Measurements from ENCODE around the gene BCAS4. TPM values are rescaled to one million over a fixed set of nuclear protein-coding genes. Genes with fewer than 3 reads are reported as not detected.

BCAS4 gene
- total and polyA plus RNA-seq, 5 donors from 2014 or later, result 8.0 to 17.6 (median 14.0) TPM

GRCh38 chr20:50865591-50865990 is 70.7 kb downstream of the BCAS4 start:
- DNase-seq (no peak), ATAC-seq (ENCODE audit: low read depth in 2 of 2) (no peak)
- no peak overlapping the region for H3K4me3 ChIP-seq (ENCODE audit: low read depth, low read length)
- Mint-ChIP-seq H3K36me3 (peaks cover 4% of the 10 kb centered on the region), H3K4me3 (no peak overlapping the region), H3K27ac (no peak overlapping the region), H3K4me1 (no peaks in the 10 kb centered on the region), H3K9me3 (no peaks in the 10 kb centered on the region), H3K27me3 (no peaks in the 10 kb centered on the region)
- no peaks in the 10 kb centered on the region for H3K4me1 ChIP-seq (ENCODE audit: control insufficient read depth, insufficient read depth, low read length, poor library complexity, severe bottlenecking)
- H3K36me3 ChIP-seq (ENCODE audit: control insufficient read depth, insufficient read depth, low read length), result no peaks in the 10 kb centered on the region
- no peaks in the 10 kb centered on the region for H3K27me3 ChIP-seq (ENCODE audit: control insufficient read depth, insufficient read depth, low read length)
- H3K27ac ChIP-seq (ENCODE audit: insufficient read depth, low read length, poor library complexity, severe bottlenecking), result no peak overlapping the region
- H3K9me3 ChIP-seq (ENCODE audit: control insufficient read depth in 2 of 2, low read length in 2 of 2), result no peaks in the 10 kb centered on the region

- Histone ChIP-seq H3K4me3 (ENCODE audit: low read depth, low read length) (no peak overlapping the region), H3K36me3 (ENCODE audit: control insufficient read depth, insufficient read depth, low read length) (no peaks in the 10 kb centered on the region), H3K9me3 (ENCODE audit: control insufficient read depth in 2 of 2, low read length in 2 of 2) (no peaks in the 10 kb centered on the region), H3K27me3 (ENCODE audit: control insufficient read depth, insufficient read depth, low read length) (no peaks in the 10 kb centered on the region), H3K4me1 (ENCODE audit: control insufficient read depth, insufficient read depth, low read length, poor library complexity, severe bottlenecking) (no peaks in the 10 kb centered on the region), H3K27ac (ENCODE audit: insufficient read depth, low read length, poor library complexity, severe bottlenecking) (no peak overlapping the region)
- ATAC-seq (ENCODE audit: low read depth in 2 of 2) (no peak), DNase-seq (no peak)
- H3K27ac Mint-ChIP-seq, result no peak overlapping the region
- H3K27me3 Mint-ChIP-seq, result no peaks in the 10 kb centered on the region
- H3K9me3 Mint-ChIP-seq, result no peaks in the 10 kb centered on the region
- H3K4me3 Mint-ChIP-seq, result no peak overlapping the region
- no peaks in the 10 kb centered on the region for H3K4me1 Mint-ChIP-seq
- peaks cover 4% of the 10 kb centered on the region for H3K36me3 Mint-ChIP-seq
Measured at GRCh38 chr20:50866036-50866685, 71.3 kb downstream of the BCAS4 start.

- Histone ChIP-seq H3K27ac (ENCODE audit: insufficient read depth, low read length, poor library complexity, severe bottlenecking) (no peak overlapping the region), H3K36me3 (ENCODE audit: control insufficient read depth, insufficient read depth, low read length) (no peaks in the 10 kb centered on the region), H3K27me3 (ENCODE audit: control insufficient read depth, insufficient read depth, low read length) (no peaks in the 10 kb centered on the region), H3K4me3 (ENCODE audit: low read depth, low read length) (no peak overlapping the region), H3K4me1 (ENCODE audit: control insufficient read depth, insufficient read depth, low read length, poor library complexity, severe bottlenecking) (no peaks in the 10 kb centered on the region), H3K9me3 (ENCODE audit: control insufficient read depth in 2 of 2, low read length in 2 of 2) (no peaks in the 10 kb centered on the region)
- no peaks in the 10 kb centered on the region for H3K27me3 Mint-ChIP-seq
- no peaks in the 10 kb centered on the region for H3K9me3 Mint-ChIP-seq
- no peak overlapping the region for H3K4me3 Mint-ChIP-seq
- H3K4me1 Mint-ChIP-seq, result no peaks in the 10 kb centered on the region
- H3K36me3 Mint-ChIP-seq, result peaks cover 4% of the 10 kb centered on the region
- H3K27ac Mint-ChIP-seq, result no peak overlapping the region
- no peak for ATAC-seq (ENCODE audit: low read depth in 2 of 2)
- DNase-seq, result no peak
Measured at GRCh38 chr20:50866831-50867230, 72.0 kb downstream of the BCAS4 start.

GRCh38 chr20:50867805-50868204 is 72.9 kb downstream of the BCAS4 start:
- Mint-ChIP-seq H3K36me3 (peaks cover 4% of the 10 kb centered on the region), H3K4me1 (no peaks in the 10 kb centered on the region), H3K27me3 (no peaks in the 10 kb centered on the region), H3K9me3 (no peaks in the 10 kb centered on the region), H3K4me3 (no peak overlapping the region), H3K27ac (no peak overlapping the region)
- no peak overlapping the region for H3K4me3 ChIP-seq (ENCODE audit: low read depth, low read length)
- DNase-seq, result no peak
- no peaks in the 10 kb centered on the region for H3K27me3 ChIP-seq (ENCODE audit: control insufficient read depth, insufficient read depth, low read length)
- H3K4me1 ChIP-seq (ENCODE audit: control insufficient read depth, insufficient read depth, low read length, poor library complexity, severe bottlenecking), result no peaks in the 10 kb centered on the region
- no peak overlapping the region for H3K27ac ChIP-seq (ENCODE audit: insufficient read depth, low read length, poor library complexity, severe bottlenecking)
- no peaks in the 10 kb centered on the region for H3K36me3 ChIP-seq (ENCODE audit: control insufficient read depth, insufficient read depth, low read length)
- no peak for ATAC-seq (ENCODE audit: low read depth in 2 of 2)
- no peaks in the 10 kb centered on the region for H3K9me3 ChIP-seq (ENCODE audit: control insufficient read depth in 2 of 2, low read length in 2 of 2)

GRCh38 chr20:50868509-50869495 is 73.9 kb downstream of the BCAS4 start:
- peak overlapping the region in 2 of 3 donors; percentile 5 to 75 for H3K27ac Mint-ChIP-seq
- H3K4me1 ChIP-seq (ENCODE audit: control insufficient read depth, insufficient read depth, low read length, poor library complexity, severe bottlenecking), result no peaks in the 10 kb centered on the region

GRCh38 chr20:50870561-50871161 is 75.8 kb downstream of the BCAS4 start:
- no peak overlapping the region for H3K27ac ChIP-seq (ENCODE audit: insufficient read depth, low read length, poor library complexity, severe bottlenecking)
- Mint-ChIP-seq H3K4me1 (no peaks in the 10 kb centered on the region), H3K27me3 (no peaks in the 10 kb centered on the region), H3K9me3 (no peaks in the 10 kb centered on the region), H3K4me3 (no peak overlapping the region), H3K27ac (no peak overlapping the region), H3K36me3 (peaks cover 3% of the 10 kb centered on the region)
- ATAC-seq (ENCODE audit: low read depth in 2 of 2), result no peak
- no peaks in the 10 kb centered on the region for H3K9me3 ChIP-seq (ENCODE audit: control insufficient read depth in 2 of 2, low read length in 2 of 2)
- no peaks in the 10 kb centered on the region for H3K4me1 ChIP-seq (ENCODE audit: control insufficient read depth, insufficient read depth, low read length, poor library complexity, severe bottlenecking)
- DNase-seq, result no peak
- no peaks in the 10 kb centered on the region for H3K36me3 ChIP-seq (ENCODE audit: control insufficient read depth, insufficient read depth, low read length)
- no peak overlapping the region for H3K4me3 ChIP-seq (ENCODE audit: low read depth, low read length)
- no peaks in the 10 kb centered on the region for H3K27me3 ChIP-seq (ENCODE audit: control insufficient read depth, insufficient read depth, low read length)

More at GRCh38 chr20:50868509-50869495, 73.9 kb downstream of the BCAS4 start:
- no peaks in the 10 kb centered on the region for H3K4me1 Mint-ChIP-seq
- Histone ChIP-seq H3K27me3 (ENCODE audit: control insufficient read depth, insufficient read depth, low read length) (no peaks in the 10 kb centered on the region), H3K9me3 (ENCODE audit: control insufficient read depth in 2 of 2, low read length in 2 of 2) (no peaks in the 10 kb centered on the region), H3K36me3 (ENCODE audit: control insufficient read depth, insufficient read depth, low read length) (no peaks in the 10 kb centered on the region), H3K4me3 (ENCODE audit: low read depth, low read length) (no peak overlapping the region), H3K27ac (ENCODE audit: insufficient read depth, low read length, poor library complexity, severe bottlenecking) (no peak overlapping the region)
- H3K27me3 Mint-ChIP-seq, result no peaks in the 10 kb centered on the region
- H3K4me3 Mint-ChIP-seq, result no peak overlapping the region
- ATAC-seq (ENCODE audit: low read depth in 2 of 2) (no peak), DNase-seq (no peak)
- H3K36me3 Mint-ChIP-seq, result peaks cover 3% of the 10 kb centered on the region
- H3K9me3 Mint-ChIP-seq, result no peaks in the 10 kb centered on the region

- no peaks in the 10 kb centered on the region for H3K9me3 Mint-ChIP-seq
- H3K27ac Mint-ChIP-seq, result no peak overlapping the region
- H3K4me3 Mint-ChIP-seq, result no peak overlapping the region
- peaks cover 16% of the 10 kb centered on the region for H3K36me3 Mint-ChIP-seq
- no peak for DNase-seq
- no peaks in the 10 kb centered on the region for H3K4me1 Mint-ChIP-seq
- Histone ChIP-seq H3K9me3 (ENCODE audit: control insufficient read depth in 2 of 2, low read length in 2 of 2) (no peaks in the 10 kb centered on the region), H3K27ac (ENCODE audit: insufficient read depth, low read length, poor library complexity, severe bottlenecking) (no peak overlapping the region), H3K4me1 (ENCODE audit: control insufficient read depth, insufficient read depth, low read length, poor library complexity, severe bottlenecking) (no peaks in the 10 kb centered on the region), H3K36me3 (ENCODE audit: control insufficient read depth, insufficient read depth, low read length) (no peaks in the 10 kb centered on the region), H3K4me3 (ENCODE audit: low read depth, low read length) (no peak overlapping the region), H3K27me3 (ENCODE audit: control insufficient read depth, insufficient read depth, low read length) (no peaks in the 10 kb centered on the region)
- H3K27me3 Mint-ChIP-seq, result no peaks in the 10 kb centered on the region
- ATAC-seq (ENCODE audit: low read depth in 2 of 2), result no peak
Measured at GRCh38 chr20:50872560-50873425, 77.9 kb downstream of the BCAS4 start.
